Measurements from ENCODE around the gene CBR3. TPM values are rescaled to one million over a fixed set of nuclear protein-coding genes. Genes with fewer than 3 reads are reported as not detected.

Gene CBR3
- total RNA-seq, 1 experiment from 2014 or later, result 20.1 TPM

- H3K9me2 ChIP-seq (ENCODE audit: insufficient read depth), result no peaks in the 10 kb centered on the region
- POLR2A ChIA-PET (ENCODE audit: unreplicated experiment), result no interaction called here
- no peak for DNase-seq
- TF ChIP-seq EZH2 (IDR thresholded peaks at IDR 0.05; ENCODE audit: low read depth), result no peak
- no peak for TF ChIP-seq CTCF (conservative IDR thresholded peaks at IDR 0.05)
- H3K27me3 ChIP-seq (ENCODE audit: insufficient read depth, low read depth), result no peaks in the 10 kb centered on the region
- intact Hi-C loops (cut with micrococcal nuclease; ENCODE audit: unreplicated experiment), result no loop called here
- no peak overlapping the region for H3K4me2 ChIP-seq
- no peak overlapping the region for H3K27ac ChIP-seq
- H2AFZ ChIP-seq, result no peak overlapping the region
- CTCF ChIA-PET, result interaction anchor here (0.6 kb wide), 1 partner anchor 65 kb away, joined by 3 read pairs; no protein-coding TSS in a partner anchor
- no peaks in the 10 kb centered on the region for H3K36me3 ChIP-seq (ENCODE audit: low read depth)
- no peaks in the 10 kb centered on the region for H3K4me1 ChIP-seq (replicated peaks; ENCODE audit: insufficient read depth)
- H3K79me2 ChIP-seq (ENCODE audit: low read depth), result no peaks in the 10 kb centered on the region
- BruUV-seq (replicated peaks), result no TSS peak
- no peaks in the 10 kb centered on the region for H3F3A ChIP-seq (ENCODE audit: insufficient read depth, low read depth)
- H4K20me1 ChIP-seq (ENCODE audit: insufficient read depth), result no peaks in the 10 kb centered on the region
- H3K9me3 ChIP-seq (ENCODE audit: insufficient read depth, low read depth), result no peaks in the 10 kb centered on the region
- H3K4me3 ChIP-seq, result no peak overlapping the region
Measured at GRCh38 chr21:36105327-36105842, 29.5 kb upstream of the CBR3 start.

GRCh38 chr21:36109868-36110267, 25.0 kb upstream of the CBR3 start:
- Histone ChIP-seq H3K4me1 (replicated peaks; ENCODE audit: insufficient read depth) (peaks cover 6% of the 10 kb centered on the region; the same call in 1 of the 2 replicates), H3F3A (ENCODE audit: insufficient read depth, low read depth) (no peaks in the 10 kb centered on the region), H4K20me1 (ENCODE audit: insufficient read depth) (no peaks in the 10 kb centered on the region), H3K27me3 (ENCODE audit: insufficient read depth, low read depth) (no peaks in the 10 kb centered on the region), H3K79me2 (ENCODE audit: low read depth) (no peaks in the 10 kb centered on the region), H2AFZ (no peak overlapping the region), H3K27ac (no peak overlapping the region), H3K9me3 (ENCODE audit: insufficient read depth, low read depth) (no peaks in the 10 kb centered on the region), H3K4me3 (no peak overlapping the region), H3K9me2 (ENCODE audit: insufficient read depth) (no peaks in the 10 kb centered on the region), H3K4me2 (no peak overlapping the region), H3K36me3 (ENCODE audit: low read depth) (no peaks in the 10 kb centered on the region)
- POLR2A ChIA-PET (ENCODE audit: unreplicated experiment), result no interaction called here
- CTCF ChIA-PET, result no interaction called here
- intact Hi-C loops (cut with micrococcal nuclease; ENCODE audit: unreplicated experiment), result loop anchor here (5.0 kb wide), 1 partner anchor 168 kb away; no protein-coding TSS in a partner anchor
- no TSS peak for BruUV-seq (replicated peaks)
- TF ChIP-seq EZH2 (IDR thresholded peaks at IDR 0.05; ENCODE audit: low read depth) (no peak), CTCF (conservative IDR thresholded peaks at IDR 0.05) (no peak)
- DNase-seq, result no peak

- H3F3A ChIP-seq (ENCODE audit: insufficient read depth, low read depth), result no peaks in the 10 kb centered on the region
- TF ChIP-seq CTCF (conservative IDR thresholded peaks at IDR 0.05) (no peak), EZH2 (IDR thresholded peaks at IDR 0.05; ENCODE audit: low read depth) (no peak)
- H2AFZ ChIP-seq, result no peak overlapping the region
- intact Hi-C loops (cut with micrococcal nuclease; ENCODE audit: unreplicated experiment), result loop anchor here (5.0 kb wide), 1 partner anchor 169 kb away; no protein-coding TSS in a partner anchor
- H3K4me1 ChIP-seq (replicated peaks; ENCODE audit: insufficient read depth), result peaks cover 6% of the 10 kb centered on the region; the same call in 1 of the 2 replicates
- no peak for DNase-seq
- no peaks in the 10 kb centered on the region for H3K36me3 ChIP-seq (ENCODE audit: low read depth)
- no TSS peak for BruUV-seq (replicated peaks)
- H4K20me1 ChIP-seq (ENCODE audit: insufficient read depth), result no peaks in the 10 kb centered on the region
- H3K4me2 ChIP-seq, result no peak overlapping the region
- H3K9me2 ChIP-seq (ENCODE audit: insufficient read depth), result no peaks in the 10 kb centered on the region
- H3K9me3 ChIP-seq (ENCODE audit: insufficient read depth, low read depth), result no peaks in the 10 kb centered on the region
- ChIA-PET POLR2A (ENCODE audit: unreplicated experiment) (no interaction called here), CTCF (no interaction called here)
- no peaks in the 10 kb centered on the region for H3K79me2 ChIP-seq (ENCODE audit: low read depth)
- H3K27ac ChIP-seq, result no peak overlapping the region
- H3K27me3 ChIP-seq (ENCODE audit: insufficient read depth, low read depth), result no peaks in the 10 kb centered on the region
- no peak overlapping the region for H3K4me3 ChIP-seq
Measured at GRCh38 chr21:36111238-36111637, 23.6 kb upstream of the CBR3 start.

Data from PC-9 (cell line).